HUES64 (cell line): Measurements from ENCODE around the gene SLC26A9.
"Not testable (repeated sequence)": the region's sequence is repeated elsewhere in the genome, so short reads cannot be mapped to it uniquely, and the experiment has no call there.

Experiments used
- H3K27ac ChIP-seq: 2 replicates; pipeline ENCODE4 v1.7.0; 2013; ENCODE audit warnings: low read depth, low read length, inconsistent platforms
- H3K27me3 ChIP-seq: 2 replicates; pipeline ENCODE4 v1.6.1; 2013; ENCODE audit warnings: mild to moderate bottlenecking, low read length; ENCODE audit not compliant: insufficient read depth
- H3K36me3 ChIP-seq: 2 replicates; pipeline ENCODE4 v1.6.1; 2013; ENCODE audit warnings: mild to moderate bottlenecking, low read length; ENCODE audit not compliant: insufficient read depth
- H3K4me1 ChIP-seq: 2 replicates; pipeline ENCODE4 v1.6.1; 2013; ENCODE audit warnings: mild to moderate bottlenecking, low read length, moderate library complexity; ENCODE audit not compliant: insufficient read depth
- H3K4me3 ChIP-seq: 2 replicates; pipeline ENCODE4 v1.5.1; 2013; ENCODE audit warnings: mild to moderate bottlenecking, low read length, moderate library complexity
- H3K9ac ChIP-seq: 2 replicates; pipeline ENCODE4 v1.6.1; 2013; ENCODE audit warnings: mild to moderate bottlenecking, low read depth, low read length
- H3K9me3 ChIP-seq: 2 replicates; pipeline ENCODE4 v1.6.1; 2013; ENCODE audit warnings: low read depth, low read length; ENCODE audit not compliant: insufficient read depth
- WGBS: fragments of 150-250, 120-280 bp; methylation state at CpG from one replicate; pipeline ENCODE4 v1.1.7; 2013; ENCODE audit warnings: missing lambda C conversion rate; 5-methylcytosine and 5-hydroxymethylcytosine counted together

Gene SLC26A9

DNA sequence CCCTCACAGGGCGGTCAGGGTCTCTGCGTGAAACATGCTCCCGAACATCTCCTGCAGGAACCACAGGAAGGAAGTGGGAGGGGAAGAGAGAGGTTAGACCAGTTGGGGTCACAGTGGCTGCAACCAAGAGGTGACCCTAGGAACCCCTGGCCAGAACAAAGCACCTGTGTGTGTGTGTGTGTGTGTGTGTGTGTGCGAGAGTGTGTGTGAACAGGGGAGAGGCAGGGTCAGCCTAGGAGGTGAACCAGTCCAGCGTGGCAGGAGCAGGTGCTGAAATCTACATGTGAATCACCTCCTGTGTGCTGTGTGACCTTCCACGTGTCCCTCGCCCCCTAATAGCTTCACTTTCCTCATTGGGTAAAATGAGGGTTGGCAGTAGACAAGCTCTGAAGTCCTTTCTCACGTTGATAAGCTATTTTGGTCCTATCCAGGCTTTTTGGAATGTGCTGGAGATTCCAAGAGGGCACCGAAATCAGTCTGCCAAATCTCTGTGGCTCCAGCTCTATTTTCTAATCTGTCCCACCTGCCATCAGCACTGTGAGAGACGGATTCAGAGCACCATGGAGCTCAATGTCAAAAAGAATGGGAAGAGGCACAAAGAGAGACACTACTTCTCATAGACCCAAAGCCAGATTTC, 27.8 kb downstream of the SLC26A9 start:
- Histone ChIP-seq H3K4me1 (no peaks in the 10 kb centered on the region), H3K9ac (no peak overlapping the region), H3K36me3 (no peaks in the 10 kb centered on the region)

GRCh38 chr1:205914730-205915129, 28.5 kb downstream of the SLC26A9 start:
- Histone ChIP-seq H3K4me1 (no peaks in the 10 kb centered on the region), H3K36me3 (no peaks in the 10 kb centered on the region), H3K9ac (no peak overlapping the region), H3K27me3 (no peaks in the 10 kb centered on the region), H3K27ac (no peak overlapping the region), H3K9me3 (no peaks in the 10 kb centered on the region), H3K4me3 (no peak overlapping the region)
- WGBS: 94% methylated on average over 7 of the region's 7 CpGs

More for the DNA sequence above, 27.8 kb downstream of the SLC26A9 start:
- no peak overlapping the region for H3K27ac ChIP-seq
- H3K9me3 ChIP-seq: no peaks in the 10 kb centered on the region
- WGBS: 84% methylated on average over 10 of the region's 10 CpGs
- H3K27me3 ChIP-seq: no peaks in the 10 kb centered on the region
- no peak overlapping the region for H3K4me3 ChIP-seq

GRCh38 chr1:205914155-205914507, 29.1 kb downstream of the SLC26A9 start:
- H3K9me3 ChIP-seq: no peaks in the 10 kb centered on the region
- H3K9ac ChIP-seq: no peak overlapping the region
- WGBS: 88% methylated on average over 2 of the region's 2 CpGs
- no peaks in the 10 kb centered on the region for H3K27me3 ChIP-seq
- H3K4me3 ChIP-seq: no peak overlapping the region
- no peak overlapping the region for H3K27ac ChIP-seq
- no peaks in the 10 kb centered on the region for H3K36me3 ChIP-seq
- H3K4me1 ChIP-seq: no peaks in the 10 kb centered on the region

DNA sequence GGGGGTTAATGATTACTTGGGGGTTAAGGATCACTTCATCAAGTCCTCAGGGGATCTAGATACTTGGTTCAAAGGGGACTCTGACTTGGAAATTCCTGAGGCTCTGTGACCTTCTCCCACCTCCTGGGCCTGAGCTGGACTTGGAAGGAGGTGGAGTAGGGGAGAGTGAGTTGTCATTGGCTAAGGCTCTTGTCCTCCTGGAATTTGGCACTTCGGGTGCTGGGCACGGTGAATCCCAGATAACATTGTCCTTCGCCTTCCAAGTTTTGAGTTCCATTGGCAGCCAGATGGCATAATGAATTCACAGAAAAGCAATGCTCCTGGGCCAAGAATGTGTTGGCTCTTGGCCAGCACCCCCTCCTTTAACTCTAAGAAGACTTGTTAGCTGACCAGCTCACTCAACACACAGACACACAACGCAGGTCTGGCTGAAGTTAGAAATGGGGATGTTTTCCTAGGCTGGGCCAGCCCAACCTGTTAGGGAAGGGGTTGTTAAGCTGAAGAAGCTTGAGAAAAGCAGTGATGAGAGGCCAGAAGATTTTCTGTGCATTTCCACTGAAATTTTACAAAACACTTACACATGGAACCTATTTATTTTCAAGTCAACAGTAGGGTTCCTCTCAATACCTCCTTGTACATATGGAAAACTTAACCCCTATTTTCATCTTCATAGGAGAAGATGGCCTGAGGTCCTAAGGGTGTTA, 29.7 kb downstream of the SLC26A9 start:
- H3K9me3 ChIP-seq: no peaks in the 10 kb centered on the region
- no peak overlapping the region for H3K9ac ChIP-seq
- no peaks in the 10 kb centered on the region for H3K4me1 ChIP-seq
- H3K4me3 ChIP-seq: no peak overlapping the region
- H3K27me3 ChIP-seq: no peaks in the 10 kb centered on the region
- WGBS: 87% methylated on average over 4 of the region's 4 CpGs
- no peaks in the 10 kb centered on the region for H3K36me3 ChIP-seq
- no peak overlapping the region for H3K27ac ChIP-seq

DNA sequence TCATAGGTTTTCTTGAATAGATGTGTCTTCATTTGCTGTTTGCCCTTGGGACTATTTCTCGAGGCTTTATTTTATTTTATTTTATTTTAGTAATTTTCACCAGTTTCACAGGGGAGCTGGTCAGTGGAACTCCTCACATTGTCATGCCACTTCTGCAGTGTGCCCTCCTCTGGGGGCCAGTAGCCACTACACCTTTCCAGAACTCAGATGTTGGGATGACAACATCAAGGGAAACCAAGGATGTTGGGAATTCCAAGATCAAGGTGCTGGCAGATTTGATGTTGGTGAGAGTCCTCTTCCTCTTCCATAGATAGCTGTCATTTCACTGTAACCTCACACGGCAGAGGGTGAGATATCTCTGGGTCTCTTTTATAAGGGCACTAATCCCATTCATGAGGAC, 35.5 kb downstream of the SLC26A9 start:
- H3K9ac ChIP-seq: no peak overlapping the region
- WGBS: 71% methylated on average over 1 of the region's 2 CpGs
- no peaks in the 10 kb centered on the region for H3K4me1 ChIP-seq
- no peaks in the 10 kb centered on the region for H3K27me3 ChIP-seq
- no peak overlapping the region for H3K27ac ChIP-seq
- H3K36me3 ChIP-seq: no peaks in the 10 kb centered on the region
- no peaks in the 10 kb centered on the region for H3K9me3 ChIP-seq
- H3K4me3 ChIP-seq: no peak overlapping the region

GRCh38 chr1:205905095-205905494, 38.2 kb downstream of the SLC26A9 start:
- 100% methylated on average over 1 of the region's 3 CpGs for WGBS
- not testable (repeated sequence) for H3K4me3 ChIP-seq, H3K4me1 ChIP-seq, H3K9ac ChIP-seq, H3K27me3 ChIP-seq, H3K9me3 ChIP-seq, H3K27ac ChIP-seq, H3K36me3 ChIP-seq

GRCh38 chr1:205896351-205896750, 46.9 kb downstream of the SLC26A9 start:
- Histone ChIP-seq H3K9me3 (peaks cover 40% of the 10 kb centered on the region), H3K9ac (no peak overlapping the region), H3K27me3 (no peaks in the 10 kb centered on the region), H3K36me3 (peaks cover 8% of the 10 kb centered on the region), H3K27ac (no peak overlapping the region), H3K4me1 (no peaks in the 10 kb centered on the region; the same call in 1 of the 2 replicates), H3K4me3 (no peak overlapping the region)
- WGBS: 91% methylated on average over 1 of the region's 1 CpG

DNA sequence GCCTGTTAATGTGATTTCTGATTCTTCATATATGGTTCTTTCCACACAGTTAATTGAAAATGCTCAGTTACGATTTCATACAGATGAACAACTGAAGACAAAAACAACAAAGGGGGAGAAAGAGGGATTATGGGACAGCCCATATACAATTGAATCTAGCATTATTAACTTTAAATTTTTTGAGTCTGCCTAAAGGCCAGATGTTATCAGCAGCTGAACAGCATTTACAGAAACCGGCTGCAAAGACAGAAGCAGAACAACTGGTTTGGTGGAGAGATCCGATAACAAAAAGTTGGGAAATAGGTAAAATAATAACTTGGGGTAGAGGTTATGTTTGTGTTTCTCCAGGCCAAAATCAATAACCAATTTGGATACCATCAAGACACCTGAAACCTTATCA, 49.1 kb downstream of the SLC26A9 start:
- not testable (repeated sequence) for H3K4me3 ChIP-seq, H3K27ac ChIP-seq, H3K36me3 ChIP-seq, H3K9ac ChIP-seq, H3K4me1 ChIP-seq, H3K27me3 ChIP-seq
- 84% methylated on average over 3 of the region's 3 CpGs for WGBS
- peaks cover 37% of the 10 kb centered on the region for H3K9me3 ChIP-seq

- H3K9me3 ChIP-seq: peaks cover 23% of the 10 kb centered on the region
- H3K4me1 ChIP-seq, H3K27ac ChIP-seq, H3K9ac ChIP-seq, H3K36me3 ChIP-seq, H3K4me3 ChIP-seq, H3K27me3 ChIP-seq: not testable (repeated sequence)
- WGBS: 90% methylated on average over 2 of the region's 2 CpGs
These were observed 51.1 kb downstream of the SLC26A9 start for GRCh38 chr1:205892175-205892574.

- peaks cover 17% of the 10 kb centered on the region for H3K9me3 ChIP-seq
These were observed 51.8 kb downstream of the SLC26A9 start for GRCh38 chr1:205891481-205891880.

GRCh38 chr1:205890631-205891030, 52.6 kb downstream of the SLC26A9 start:
- H3K9me3 ChIP-seq: peaks cover 11% of the 10 kb centered on the region
- not testable (repeated sequence) for H3K27ac ChIP-seq, H3K4me1 ChIP-seq

More at GRCh38 chr1:205891481-205891880, 51.8 kb downstream of the SLC26A9 start:
- 94% methylated on average over 2 of the region's 2 CpGs for WGBS
- H3K9ac ChIP-seq, H3K4me3 ChIP-seq, H3K4me1 ChIP-seq, H3K27me3 ChIP-seq, H3K36me3 ChIP-seq, H3K27ac ChIP-seq: not testable (repeated sequence)

DNA sequence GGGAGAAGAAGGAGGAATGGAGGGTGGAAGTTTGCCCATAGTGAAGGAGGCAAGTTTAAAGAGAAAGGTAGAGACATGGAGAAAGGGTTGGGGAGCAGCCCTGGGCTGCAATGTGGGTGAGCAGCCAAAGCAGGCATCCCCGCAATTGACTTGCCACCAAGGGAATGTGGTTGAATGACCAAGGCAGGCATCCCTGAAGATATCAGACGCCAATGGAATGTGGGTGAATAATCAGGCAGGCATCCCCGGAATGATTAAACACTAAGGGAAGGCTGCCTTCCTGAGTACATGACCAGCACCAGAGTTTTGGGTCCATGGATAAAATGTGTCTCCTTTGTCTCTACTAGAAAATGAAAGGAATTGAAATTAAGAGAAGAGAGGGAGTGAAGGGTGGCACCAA, 53.5 kb downstream of the SLC26A9 start:
- not testable (repeated sequence) for H3K27me3 ChIP-seq, H3K9ac ChIP-seq, H3K4me3 ChIP-seq, H3K4me1 ChIP-seq, H3K36me3 ChIP-seq, H3K27ac ChIP-seq, H3K9me3 ChIP-seq
- 87% methylated on average over 3 of the region's 3 CpGs for WGBS

More at GRCh38 chr1:205890631-205891030, 52.6 kb downstream of the SLC26A9 start:
- not testable (repeated sequence) for H3K36me3 ChIP-seq, H3K4me3 ChIP-seq, H3K9ac ChIP-seq, H3K27me3 ChIP-seq
- 91% methylated on average over 3 of the region's 3 CpGs for WGBS
